ENCODE data around the gene WWTR1. TPM values are rescaled to one million over a fixed set of nuclear protein-coding genes. Genes with fewer than 3 reads are reported as not detected.

WWTR1 gene
- total and polyA plus RNA-seq, 2 donors (not counting 3 experiments of a cell fraction or from before 2014, with no cell fraction given) = 210 to 341 TPM

DNA sequence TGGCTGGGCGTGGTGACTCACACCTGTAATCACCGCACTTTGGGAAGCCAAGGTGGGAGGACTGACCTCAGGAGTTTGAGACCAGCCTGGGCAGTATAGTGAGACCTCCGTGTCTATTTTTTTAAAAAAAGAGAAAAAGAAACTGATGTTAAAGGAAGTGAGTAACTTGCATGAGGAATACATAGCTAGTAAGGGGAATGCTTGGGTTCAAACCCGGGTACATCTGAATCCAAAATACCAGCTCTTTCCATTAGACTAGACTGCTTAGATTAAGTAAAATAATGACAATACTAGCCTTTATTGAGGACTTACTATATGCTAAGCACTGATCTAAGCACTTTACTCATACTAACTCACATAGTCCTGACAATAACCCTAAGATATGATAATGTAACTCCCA is 160.9 kb downstream of the WWTR1 start:
- intact Hi-C loops (cut with micrococcal nuclease) (loop anchor here (10.0 kb wide), 1 partner anchor 438 kb away; no protein-coding TSS in a partner anchor), dilution Hi-C loops (cut with MboI; ENCODE audit: extremely low pct_ligation_motif_present, low sequenced_read_pairs) (no loop called here)
- TF ChIP-seq, protein P1, sequence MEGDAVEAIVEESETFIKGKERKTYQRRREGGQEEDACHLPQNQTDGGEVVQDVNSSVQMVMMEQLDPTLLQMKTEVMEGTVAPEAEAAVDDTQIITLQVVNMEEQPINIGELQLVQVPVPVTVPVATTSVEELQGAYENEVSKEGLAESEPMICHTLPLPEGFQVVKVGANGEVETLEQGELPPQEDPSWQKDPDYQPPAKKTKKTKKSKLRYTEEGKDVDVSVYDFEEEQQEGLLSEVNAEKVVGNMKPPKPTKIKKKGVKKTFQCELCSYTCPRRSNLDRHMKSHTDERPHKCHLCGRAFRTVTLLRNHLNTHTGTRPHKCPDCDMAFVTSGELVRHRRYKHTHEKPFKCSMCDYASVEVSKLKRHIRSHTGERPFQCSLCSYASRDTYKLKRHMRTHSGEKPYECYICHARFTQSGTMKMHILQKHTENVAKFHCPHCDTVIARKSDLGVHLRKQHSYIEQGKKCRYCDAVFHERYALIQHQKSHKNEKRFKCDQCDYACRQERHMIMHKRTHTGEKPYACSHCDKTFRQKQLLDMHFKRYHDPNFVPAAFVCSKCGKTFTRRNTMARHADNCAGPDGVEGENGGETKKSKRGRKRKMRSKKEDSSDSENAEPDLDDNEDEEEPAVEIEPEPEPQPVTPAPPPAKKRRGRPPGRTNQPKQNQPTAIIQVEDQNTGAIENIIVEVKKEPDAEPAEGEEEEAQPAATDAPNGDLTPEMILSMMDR (IDR thresholded peaks at IDR 0.05; ENCODE audit: extremely low read depth in 1 of 2, insufficient read depth in 1 of 2, low read depth in 1 of 2, low read length in 2 of 2) = no peak
- TF ChIP-seq POLR2A (IDR thresholded peaks at IDR 0.05; ENCODE audit: low read depth, low read length) (no peak), FOS (IDR thresholded peaks at IDR 0.05; ENCODE audit: borderline replicate concordance, insufficient read depth, low read length) (no peak), JUN (IDR thresholded peaks at IDR 0.05; ENCODE audit: borderline replicate concordance, insufficient read depth, insufficient read length, low read depth) (no peak)
- TF ChIP-seq, protein P2, sequence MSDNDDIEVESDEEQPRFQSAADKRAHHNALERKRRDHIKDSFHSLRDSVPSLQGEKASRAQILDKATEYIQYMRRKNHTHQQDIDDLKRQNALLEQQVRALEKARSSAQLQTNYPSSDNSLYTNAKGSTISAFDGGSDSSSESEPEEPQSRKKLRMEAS (IDR thresholded peaks at IDR 0.05; ENCODE audit: insufficient read depth, insufficient read length) = no peak
- H4K20me1 ChIP-seq (replicated peaks; ENCODE audit: control insufficient read depth, extremely low read depth, insufficient read depth, low read length) = no peaks in the 10 kb centered on the region
- peaks cover 3% of the 10 kb centered on the region for H3K4me1 ChIP-seq (ENCODE audit: control insufficient read depth, extremely low read depth, insufficient read depth, low read length)
- H3K9me1 ChIP-seq (replicated peaks; ENCODE audit: control insufficient read depth, extremely low read depth, insufficient read depth, low read length) = no peaks in the 10 kb centered on the region
- DNase-seq (ENCODE audit: low read depth, low spot score) = no peak
- ChIA-PET CTCF (interaction anchor here (0.6 to 7.2 kb wide), 8 partner anchors 9 to 311 kb away, joined by 3 to 122 read pairs (median 4); no protein-coding TSS in a partner anchor), POLR2A (no interaction called here)
- no peak overlapping the region for H3K4me2 ChIP-seq (ENCODE audit: insufficient read depth, low read length)
- H3K27ac ChIP-seq (ENCODE audit: insufficient read depth, low read depth, low read length) = no peak overlapping the region
- no peaks in the 10 kb centered on the region for H3K27me3 ChIP-seq (ENCODE audit: control insufficient read depth in 2 of 2, insufficient read depth in 2 of 2, low read length in 2 of 2)
- no peak overlapping the region for H2AFZ ChIP-seq (ENCODE audit: low read depth, low read length)
- no peaks in the 10 kb centered on the region for H3K79me2 ChIP-seq (ENCODE audit: control insufficient read depth, insufficient read depth, low read length)
- H3K36me3 ChIP-seq (ENCODE audit: control insufficient read depth in 2 of 2, extremely low read depth in 1 of 2, insufficient read depth in 2 of 2, low read length in 2 of 2) = no peaks in the 10 kb centered on the region
- BruUV-seq (replicated peaks) = no TSS peak
- no peak overlapping the region for H3K4me3 ChIP-seq (replicated peaks in 1 of 3; ENCODE audit: insufficient read depth in 1 of 3, low read depth in 1 of 3, low read length in 3 of 3)
- no peaks in the 10 kb centered on the region for H3K9me3 ChIP-seq (replicated peaks; ENCODE audit: control insufficient read depth, insufficient read depth, low read length)
- H3K9ac ChIP-seq (replicated peaks; ENCODE audit: extremely low read depth, insufficient read depth, low read length) = no peak overlapping the region
- no peak for FAIRE-seq
